HG03095 (cell line): ENCODE measurements around the gene CXADR.
"Not testable (repeated sequence)": the region's sequence is repeated elsewhere in the genome, so short reads cannot be mapped to it uniquely, and the experiment has no call there.

ENCODE experiments used
- ATAC-seq: cut with Tn5 transposase; IDR thresholded peaks from one replicate; pipeline ENCODE4 v1.9.1; 2021; ENCODE audit warnings: moderate library complexity; ENCODE audit not compliant: unreplicated experiment

Gene CXADR

GRCh38 chr21:17501107-17502006 lies 11.5 kb upstream of the CXADR start:
- no peak for ATAC-seq

- not testable (repeated sequence) for ATAC-seq
These were observed 9.9 kb upstream of the CXADR start for GRCh38 chr21:17502985-17503384.

- no peak for ATAC-seq
These were observed 5.9 kb upstream of the CXADR start for GRCh38 chr21:17506951-17507350.

GRCh38 chr21:17507591-17507990 lies 5.3 kb upstream of the CXADR start:
- ATAC-seq, result no peak

- ATAC-seq, result peak; percentile 22
These were observed 626 bp downstream of the CXADR start for GRCh38 chr21:17513214-17514123.

- ATAC-seq, result no peak
These were observed 1.4 kb downstream of the CXADR start for GRCh38 chr21:17514124-17514845.

GRCh38 chr21:17517008-17517407 lies 4.2 kb downstream of the CXADR start:
- not testable (repeated sequence) for ATAC-seq

GRCh38 chr21:17519208-17519738 lies 6.4 kb downstream of the CXADR start:
- ATAC-seq, result no peak

- no peak for ATAC-seq
These were observed 7.2 kb downstream of the CXADR start for GRCh38 chr21:17519965-17520609.

GRCh38 chr21:17523007-17523451 lies 10.2 kb downstream of the CXADR start:
- no peak for ATAC-seq

GRCh38 chr21:17523979-17524494 lies 11.2 kb downstream of the CXADR start:
- ATAC-seq, result not testable (repeated sequence)

GRCh38 chr21:17524635-17525034 lies 11.8 kb downstream of the CXADR start:
- ATAC-seq, result no peak

- no peak for ATAC-seq
These were observed 13.9 kb downstream of the CXADR start for GRCh38 chr21:17526776-17527175.

GRCh38 chr21:17527240-17527639 lies 14.4 kb downstream of the CXADR start:
- ATAC-seq, result no peak

GRCh38 chr21:17527711-17528110 lies 14.9 kb downstream of the CXADR start:
- ATAC-seq, result no peak

GRCh38 chr21:17529648-17530047 lies 16.8 kb downstream of the CXADR start:
- no peak for ATAC-seq

GRCh38 chr21:17532292-17532691 lies 19.4 kb downstream of the CXADR start:
- no peak for ATAC-seq

- no peak for ATAC-seq
These were observed 23.5 kb downstream of the CXADR start for GRCh38 chr21:17536381-17536780.

GRCh38 chr21:17537299-17537698 lies 24.5 kb downstream of the CXADR start:
- ATAC-seq, result no peak

- no peak for ATAC-seq
These were observed 25.7 kb downstream of the CXADR start for GRCh38 chr21:17538576-17538975.
